Thymus (tissue), 11 donors: ENCODE results near the gene COL6A1. TPM values are rescaled to one million over a fixed set of nuclear protein-coding genes. Genes with fewer than 3 reads are reported as not detected.

Experiments
- DNase-seq, 9 donors: peaks; one replicate each; pipeline ENCODE4 v3.0.0-alpha.2; 2013; ENCODE audit warnings: low spot score in 9 of 9, low read depth in 6 of 9, missing footprints in 1 of 9
- H3K27ac ChIP-seq, 2 donors: one replicate each; pipeline ENCODE4 v1.5.1; 2013; ENCODE audit warnings: control low read depth in 1 of 2, low read depth in 1 of 2, low read length in 1 of 2, mild to moderate bottlenecking in 1 of 2, moderate library complexity in 1 of 2
- H3K27me3 ChIP-seq, 2 donors: one replicate each; pipeline ENCODE4 v1.5.1; 2013; ENCODE audit warnings: low read length in 1 of 2; ENCODE audit not compliant: control insufficient read depth in 2 of 2, insufficient read depth in 1 of 2
- H3K36me3 ChIP-seq, 2 donors: one replicate each; pipeline ENCODE4 v1.5.1; 2013; ENCODE audit warnings: low read length in 1 of 2, mild to moderate bottlenecking in 1 of 2, moderate library complexity in 1 of 2; ENCODE audit not compliant: control insufficient read depth in 2 of 2, insufficient read depth in 2 of 2
- H3K4me1 ChIP-seq, 2 donors: one replicate each; pipeline ENCODE4 v1.5.1; 2013; ENCODE audit warnings: low read length in 2 of 2; ENCODE audit not compliant: control insufficient read depth in 2 of 2, insufficient read depth in 2 of 2
- H3K4me3 ChIP-seq, 2 donors: one replicate each; pipeline ENCODE4 v1.5.1; 2013; ENCODE audit warnings: low read length in 2 of 2, control low read depth in 1 of 2, mild to moderate bottlenecking in 1 of 2
- H3K9me3 ChIP-seq, 2 donors: one replicate each; pipeline ENCODE4 v1.5.1; 2013; ENCODE audit warnings: low read length in 1 of 2, mild to moderate bottlenecking in 1 of 2; ENCODE audit not compliant: control insufficient read depth in 2 of 2, insufficient read depth in 1 of 2
- WGBS: extraction: QIAGEN DNeasy Blood & Tissue Kit; methylation state at CpG from one replicate; pipeline ENCODE4 v1.1.7; 2013; 5-methylcytosine and 5-hydroxymethylcytosine counted together
- polyA plus RNA-seq: library from polyadenylated mRNA; stranded (reverse); fragments of 200-250 nt; gene quantifications from one replicate; pipeline ENCODE4 v1.2.3, GENCODE V29; 2013
- total RNA-seq: library from RNA; stranded (reverse); fragments of 120-200 nt; gene quantifications from one replicate; pipeline ENCODE4 v1.2.4, GENCODE V29; 2013
- donor health status: healthy.

The COL6A1 gene
- total and polyA plus RNA-seq, 2 donors: 39.0 to 115 TPM

DNA sequence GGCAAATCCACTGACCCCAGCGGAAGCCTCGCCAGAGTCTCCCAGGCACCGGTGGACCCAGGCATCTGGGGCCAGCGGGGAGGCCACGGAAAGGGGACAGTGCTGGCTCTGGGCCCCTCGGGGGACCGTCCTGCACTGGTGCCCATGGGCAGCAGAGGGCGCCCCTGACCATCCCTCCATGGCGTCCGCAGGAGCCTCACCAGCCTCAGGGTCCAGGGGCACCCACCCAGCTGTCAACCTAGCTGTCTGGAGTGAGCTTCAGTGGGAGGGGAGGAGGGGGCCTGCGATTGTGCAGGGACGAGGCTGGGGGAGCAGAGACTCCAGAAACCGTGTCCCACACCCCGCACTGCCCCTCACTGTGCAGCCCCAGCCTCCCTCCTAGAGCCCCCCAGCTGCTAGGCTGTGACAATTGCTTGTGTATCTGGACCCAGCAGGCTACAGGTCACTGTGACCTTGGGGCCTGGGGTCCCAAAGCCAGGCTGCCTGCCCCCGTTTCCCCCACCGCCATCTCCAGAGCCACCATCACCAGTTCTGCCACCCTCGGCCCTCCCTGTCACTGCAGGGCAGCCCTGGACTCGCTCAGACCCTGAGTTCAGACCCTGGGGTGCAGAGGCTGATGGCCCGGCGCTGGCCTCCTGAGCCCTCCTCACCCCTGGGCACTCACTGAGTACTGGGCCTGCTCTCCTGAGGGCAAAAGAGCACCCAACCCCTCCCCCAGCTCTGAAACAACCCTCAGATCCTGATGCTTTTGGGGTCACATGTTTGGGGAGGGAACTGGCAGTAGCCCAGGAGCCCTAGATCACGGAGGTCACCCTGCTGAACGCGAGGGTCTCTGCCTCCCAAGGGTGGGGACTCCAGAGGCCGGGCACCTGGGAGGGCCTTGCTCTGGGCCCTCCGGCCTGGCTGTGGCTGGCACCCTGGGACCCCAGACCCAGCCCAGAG lies 10.6 kb upstream of the COL6A1 start:
- WGBS: 47% methylated on average over 25 of the region's 25 CpGs
- peak in 2 of 9 donors; percentile 40 to 47 for DNase-seq
- peaks cover 37 to 58% of the 10 kb centered on the region in 2 donors for H3K27me3 ChIP-seq

DNA sequence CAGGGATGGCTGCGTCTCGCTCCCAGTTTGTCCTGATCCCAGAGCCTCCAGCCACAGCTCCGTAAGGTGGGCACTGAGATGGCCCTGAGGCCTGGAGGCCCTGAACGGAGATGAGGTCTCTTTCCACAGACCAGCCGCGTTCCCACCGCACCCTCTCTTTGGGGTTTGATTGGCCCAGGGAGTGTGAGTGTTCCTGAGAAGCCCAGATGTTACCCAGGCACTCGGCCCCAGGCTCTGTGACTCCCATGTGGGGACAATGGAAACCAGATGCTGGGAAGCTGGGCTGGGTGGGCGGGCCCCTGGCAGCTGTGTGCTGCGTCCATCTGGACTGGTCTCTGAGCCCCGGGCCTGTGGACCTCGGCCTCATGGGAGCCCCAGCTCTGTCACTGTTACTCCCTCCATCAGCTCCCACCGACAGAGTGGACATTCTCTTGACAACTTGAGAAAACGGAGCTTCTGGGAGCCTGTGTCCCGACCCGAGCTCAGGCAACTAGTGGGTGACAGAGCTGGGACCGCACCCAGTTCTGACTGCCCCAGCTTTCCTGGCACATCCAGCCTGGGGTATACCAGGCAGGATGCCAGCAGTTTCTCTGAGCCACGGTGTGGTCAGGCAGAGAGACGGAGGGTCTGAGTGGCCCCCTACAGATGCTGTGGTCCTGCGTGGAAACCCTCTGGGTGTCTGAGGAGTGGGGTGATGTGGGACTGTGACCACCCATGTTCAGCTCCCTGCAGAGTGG lies 9.8 kb upstream of the COL6A1 start:
- Histone ChIP-seq H3K27ac (peak overlapping the region in 1 of 2 donors; percentile 60), H3K4me3 (no peak overlapping the region), H3K36me3 (no peaks in the 10 kb centered on the region), H3K4me1 (peaks cover 11 to 26% of the 10 kb centered on the region in 2 donors), H3K27me3 (peaks cover 41 to 62% of the 10 kb centered on the region in 2 donors), H3K9me3 (no peaks in the 10 kb centered on the region)
- no peak for DNase-seq
- WGBS: 84% methylated on average over 20 of the region's 20 CpGs

More for the DNA sequence above, 10.6 kb upstream of the COL6A1 start:
- Histone ChIP-seq H3K9me3 (no peaks in the 10 kb centered on the region), H3K4me1 (peaks cover 11 to 26% of the 10 kb centered on the region in 2 donors), H3K27ac (no peak overlapping the region), H3K36me3 (no peaks in the 10 kb centered on the region), H3K4me3 (no peak overlapping the region)

DNA sequence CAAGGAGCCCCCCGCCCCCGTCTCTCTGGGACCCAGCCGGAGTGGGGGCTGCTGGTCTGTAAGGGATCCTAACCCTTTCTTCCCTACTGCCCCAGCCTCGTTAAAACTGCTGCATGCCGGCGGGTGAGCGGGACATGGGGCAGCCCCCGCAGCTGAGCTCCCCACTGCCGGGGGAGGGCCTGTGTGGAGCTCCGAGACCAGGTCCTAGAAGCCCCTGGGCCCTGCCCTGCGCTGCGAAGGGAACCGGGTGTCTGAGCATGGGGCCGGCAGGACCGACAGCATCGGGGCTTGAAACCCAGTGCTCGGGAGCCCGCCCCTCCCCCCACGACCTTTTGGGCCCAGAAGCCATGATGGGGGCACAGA lies 9.2 kb upstream of the COL6A1 start:
- 43% methylated on average over 19 of the region's 19 CpGs for WGBS
- no peak for DNase-seq
- peaks cover 41 to 67% of the 10 kb centered on the region in 2 donors for H3K27me3 ChIP-seq
- peak overlapping the region in 1 of 2 donors; percentile 51 for H3K27ac ChIP-seq
- peak overlapping the region; percentile 46 to 58 for H3K4me3 ChIP-seq
- H3K4me1 ChIP-seq: peaks cover 11 to 26% of the 10 kb centered on the region in 2 donors
- H3K36me3 ChIP-seq: no peaks in the 10 kb centered on the region
- H3K9me3 ChIP-seq: no peaks in the 10 kb centered on the region

DNA sequence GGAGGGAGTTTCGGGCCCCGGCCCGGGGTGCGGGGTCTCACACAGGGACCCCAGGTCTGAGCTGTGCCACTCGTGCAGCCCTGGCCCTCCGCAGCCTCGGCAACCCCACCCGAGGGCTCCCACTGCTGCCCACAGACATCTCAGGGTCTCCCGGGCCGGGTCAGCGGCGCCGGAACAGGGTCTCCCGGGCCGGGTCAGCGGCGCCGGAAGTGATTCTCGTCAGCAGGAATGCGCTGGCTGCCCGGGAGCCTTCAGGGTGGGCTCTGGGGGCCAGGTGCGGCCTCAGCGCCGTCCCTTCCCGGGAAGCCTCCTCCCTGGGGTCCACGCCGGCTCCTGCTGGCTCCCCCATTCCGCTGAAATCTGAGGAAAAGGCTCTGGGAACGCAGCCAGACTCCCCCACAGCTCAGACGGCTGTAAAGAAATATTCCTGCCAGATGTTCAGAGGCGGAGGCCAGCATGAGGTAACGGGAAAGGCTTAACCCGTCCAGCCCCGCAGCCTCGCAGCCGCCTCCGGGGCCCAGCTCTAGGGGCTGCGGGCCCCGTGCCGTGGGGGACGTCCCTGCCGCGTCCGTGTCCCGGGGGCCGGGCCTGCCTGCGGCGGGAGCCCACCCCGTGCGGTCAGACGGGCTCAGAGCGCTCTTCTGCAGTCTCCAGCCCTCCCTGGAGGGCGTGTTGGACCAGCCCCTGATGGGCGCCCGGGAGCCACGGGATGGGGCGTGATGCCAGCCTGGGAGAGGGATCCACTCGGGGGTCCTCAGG lies 8.7 kb upstream of the COL6A1 start:
- peak in 2 of 9 donors; percentile 21 to 32 for DNase-seq
- peaks cover 11 to 29% of the 10 kb centered on the region in 2 donors for H3K4me1 ChIP-seq

DNA sequence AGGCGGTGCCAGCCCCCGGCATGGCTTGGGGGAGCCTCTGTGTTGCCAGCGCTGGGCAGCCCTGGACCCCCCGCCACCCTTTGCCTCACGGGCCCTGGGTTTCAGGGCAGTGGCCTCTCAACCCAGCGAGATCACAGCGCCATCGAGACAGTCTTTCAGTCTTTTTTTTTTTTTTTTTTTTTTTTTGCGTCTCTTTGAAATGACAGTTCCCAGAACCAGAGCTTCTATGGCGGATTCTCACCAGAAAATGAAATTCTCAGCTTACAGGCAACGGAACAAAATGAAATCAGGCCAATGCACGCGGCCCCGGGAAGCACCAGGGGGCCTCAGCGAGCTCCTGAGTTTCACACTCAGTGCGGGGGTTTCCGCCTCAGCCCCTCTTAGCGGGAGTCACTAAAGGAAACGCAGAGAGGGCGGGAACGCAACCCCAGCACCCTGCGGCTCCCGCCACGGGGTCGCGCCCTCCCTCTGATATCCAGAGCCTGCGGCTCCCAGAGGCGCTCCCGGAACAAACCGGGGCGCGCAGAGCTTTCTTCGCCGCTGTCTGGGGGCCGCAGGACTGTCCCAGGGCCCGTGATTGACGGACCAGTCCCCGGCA lies 8.0 kb upstream of the COL6A1 start:
- DNase-seq: peak; percentile 60 to 90 (median 71)
- H3K4me3 ChIP-seq: peak overlapping the region; percentile 46 to 58
- no peaks in the 10 kb centered on the region for H3K9me3 ChIP-seq
- H3K27me3 ChIP-seq: peaks cover 42 to 75% of the 10 kb centered on the region in 2 donors
- under 1% methylated on average over 38 of the region's 38 CpGs for WGBS
- no peaks in the 10 kb centered on the region for H3K36me3 ChIP-seq
- peak overlapping the region; percentile 81 to 84 for H3K27ac ChIP-seq
- H3K4me1 ChIP-seq: peaks cover 11 to 29% of the 10 kb centered on the region in 2 donors

More for the DNA sequence above, 8.7 kb upstream of the COL6A1 start:
- H3K4me3 ChIP-seq: peak overlapping the region; percentile 46 to 58
- H3K36me3 ChIP-seq: no peaks in the 10 kb centered on the region
- H3K9me3 ChIP-seq: no peaks in the 10 kb centered on the region
- WGBS: 3% methylated on average over 58 of the region's 58 CpGs
- peaks cover 41 to 70% of the 10 kb centered on the region in 2 donors for H3K27me3 ChIP-seq
- H3K27ac ChIP-seq: peak overlapping the region; percentile 71 to 84

DNA sequence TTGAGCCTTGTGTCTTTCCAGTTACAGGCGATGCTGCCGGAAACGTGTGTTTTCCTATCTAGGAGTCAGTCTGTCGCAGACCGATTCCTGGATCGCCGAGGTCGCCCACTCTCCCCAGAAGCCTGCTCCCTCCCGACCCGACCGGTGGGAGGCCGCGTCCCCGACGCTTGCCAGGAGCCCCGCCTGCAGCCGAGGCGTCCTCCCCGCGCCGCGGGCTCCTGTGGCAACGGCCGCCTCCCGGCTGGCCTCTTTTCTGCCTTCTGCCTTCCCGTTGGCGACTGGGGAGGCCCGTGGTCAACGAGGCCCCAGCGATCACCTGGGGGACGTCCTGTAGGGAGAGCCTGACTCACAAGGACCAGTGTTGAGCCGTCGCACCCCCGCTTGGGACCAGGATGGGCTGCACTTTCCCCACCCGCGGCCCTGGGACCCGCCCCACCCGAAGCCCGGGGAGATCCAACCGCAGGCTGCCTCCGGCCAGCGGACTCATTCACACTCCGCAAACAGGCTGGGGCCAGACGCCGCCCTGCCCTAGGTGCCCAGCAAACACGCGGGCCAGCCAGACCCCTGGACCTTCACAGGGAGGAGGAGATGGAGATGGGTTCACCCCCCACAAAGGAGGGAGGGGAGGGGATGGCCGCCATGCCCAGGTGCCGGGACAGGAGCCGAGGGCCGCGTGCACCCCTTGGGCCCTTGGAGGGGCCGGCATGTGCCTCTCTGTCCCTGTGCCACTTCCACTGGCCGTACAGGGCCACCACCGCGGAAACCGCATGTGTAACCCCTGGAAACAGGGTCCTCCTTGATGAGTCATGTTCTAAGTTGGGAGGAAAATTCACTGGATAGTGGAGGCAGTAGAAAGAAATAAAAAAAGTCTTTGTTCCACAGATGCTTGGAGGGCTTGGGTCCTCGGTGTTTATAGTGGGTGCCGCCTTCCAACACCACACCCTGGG lies 7.2 kb upstream of the COL6A1 start:
- no peaks in the 10 kb centered on the region for H3K9me3 ChIP-seq
- no peaks in the 10 kb centered on the region for H3K36me3 ChIP-seq
- peaks cover 46 to 82% of the 10 kb centered on the region in 2 donors for H3K27me3 ChIP-seq
- H3K4me3 ChIP-seq: peak overlapping the region; percentile 46 to 58
- no peak for DNase-seq
- peak overlapping the region; percentile 81 to 84 for H3K27ac ChIP-seq
- H3K4me1 ChIP-seq: peaks cover 11 to 29% of the 10 kb centered on the region in 2 donors
- WGBS: 3% methylated on average over 59 of the region's 59 CpGs

DNA sequence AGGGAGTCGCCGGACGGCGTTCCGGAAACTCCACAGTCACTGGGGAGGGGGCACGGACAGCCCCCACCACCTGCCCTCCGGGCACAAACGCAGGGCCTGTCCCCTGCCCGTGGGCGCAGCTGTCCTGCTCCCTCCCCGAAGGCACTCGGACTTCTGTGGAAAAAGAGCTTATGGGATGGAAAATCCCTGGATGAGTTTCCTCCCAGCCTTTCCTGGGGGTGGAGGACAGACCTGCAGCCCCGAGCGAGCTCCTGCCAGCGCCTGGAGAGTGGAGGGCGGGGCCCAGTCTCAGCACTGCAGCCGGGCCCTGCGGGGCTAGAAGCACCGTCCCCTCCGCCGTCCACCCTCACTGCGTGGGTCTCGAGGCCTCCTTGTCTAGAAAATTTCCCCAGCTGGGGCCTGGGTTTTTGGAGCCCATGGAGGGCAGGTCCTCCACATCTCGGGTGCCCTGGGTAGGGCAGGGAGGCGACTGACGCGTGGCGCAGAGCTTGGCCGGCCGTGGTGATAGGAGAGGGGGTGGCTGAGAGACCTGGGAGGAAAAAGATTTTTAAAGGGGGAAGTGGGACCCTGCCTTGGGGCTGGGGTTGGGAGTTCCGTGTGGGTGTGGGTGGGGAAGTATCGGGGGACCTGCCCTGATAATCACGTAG lies 6.4 kb upstream of the COL6A1 start:
- Histone ChIP-seq H3K27ac (peak overlapping the region; percentile 52 to 84), H3K36me3 (no peaks in the 10 kb centered on the region), H3K9me3 (no peaks in the 10 kb centered on the region), H3K27me3 (peaks cover 48 to 86% of the 10 kb centered on the region in 2 donors), H3K4me1 (peaks cover 11 to 29% of the 10 kb centered on the region in 2 donors), H3K4me3 (no peak overlapping the region)
- 25% methylated on average over 33 of the region's 33 CpGs for WGBS
- no peak for DNase-seq
